CD4-positive, alpha-beta T cell (primary cell): ENCODE measurements around the gene SRSF11. TPM values are rescaled to one million over a fixed set of nuclear protein-coding genes. Genes with fewer than 3 reads are reported as not detected.
"Not testable (repeated sequence)": the region's sequence is repeated elsewhere in the genome, so short reads cannot be mapped to it uniquely, and the experiment has no call there.

ENCODE experiments used
- ATAC-seq: fragments of 200-7000 bp; cut with Tn5 transposase; one replicate; pipeline ENCODE4 v1.10.0; 2022; ENCODE audit warnings: mild to moderate bottlenecking; ENCODE audit not compliant: poor library complexity
- CTCF ChIA-PET: fragments of 350-600 bp; sonication (Branson Sonifier 250); formaldehyde crosslinking; loops from one replicate; lab custom pipeline; 2021; ENCODE audit warnings: antibody characterized with exemption, inconsistent platforms; lab: Charles Lee
- POLR2A ChIA-PET: fragments of 350-600 bp; sonication (Branson Sonifier 250); formaldehyde crosslinking; loops from one replicate; lab custom pipeline; 2021; ENCODE audit warnings: antibody characterized with exemption, inconsistent platforms; lab: Charles Lee
- DNase-seq, 14 experiments: peaks; one replicate each; pipeline ENCODE4 v3.0.0-alpha.2; 2013 to 2020; ENCODE audit warnings: mixed read lengths in 2 of 14
- H3K27ac ChIP-seq, 2 donors: one replicate each; pipeline versions ENCODE4 v1.5.1 to v1.7.0; 2013; ENCODE audit warnings: low read length in 2 of 2, low read depth in 1 of 2, mild to moderate bottlenecking in 1 of 2
- H3K27me3 ChIP-seq, 2 experiments: 1 replicate in 1 of 2; 2 replicates in 1 of 2; pipeline versions ENCODE4 v1.6.1 to v1.7.0; 2013; ENCODE audit warnings: low read length in 2 of 2, control low read depth in 1 of 2, mild to moderate bottlenecking in 1 of 2, moderate library complexity in 1 of 2; ENCODE audit not compliant: insufficient read depth in 2 of 2, control insufficient read depth in 1 of 2
- H3K36me3 ChIP-seq: one replicate; pipeline ENCODE4 v1.6.1; 2013; ENCODE audit warnings: low read length, control low read depth; ENCODE audit not compliant: insufficient read depth
- H3K4me1 ChIP-seq: one replicate; pipeline ENCODE4 v1.6.1; 2013; ENCODE audit warnings: low read length, control low read depth; ENCODE audit not compliant: insufficient read depth
- H3K4me3 ChIP-seq: one replicate; pipeline ENCODE4 v1.5.1; 2013; ENCODE audit warnings: mild to moderate bottlenecking, low read length, moderate library complexity
- H3K9me3 ChIP-seq, 2 experiments: 1 replicate in 1 of 2; 2 replicates in 1 of 2; pipeline versions ENCODE4 v1.6.1 to v1.7.0; 2013; ENCODE audit warnings: low read length in 2 of 2, mild to moderate bottlenecking in 2 of 2, control low read depth in 1 of 2, moderate library complexity in 1 of 2; ENCODE audit not compliant: control insufficient read depth in 1 of 2, insufficient read depth in 1 of 2
- H3K27ac Mint-ChIP-seq: one replicate; pipeline ENCODE4 v1.8.0; 2020; ENCODE audit warnings: mixed read lengths
- H3K27me3 Mint-ChIP-seq: one replicate; pipeline ENCODE4 v1.8.0; 2021; ENCODE audit warnings: mixed read lengths
- H3K36me3 Mint-ChIP-seq: one replicate; pipeline ENCODE4 v1.8.0; 2021; ENCODE audit warnings: low read depth, mixed read lengths
- H3K4me1 Mint-ChIP-seq: one replicate; pipeline ENCODE4 v1.8.0; 2021; ENCODE audit warnings: low read depth, mixed read lengths
- H3K4me3 Mint-ChIP-seq: one replicate; pipeline ENCODE4 v1.8.0; 2020; ENCODE audit warnings: mild to moderate bottlenecking, mixed read lengths
- H3K9me3 Mint-ChIP-seq: one replicate; pipeline ENCODE4 v1.8.0; 2020; ENCODE audit warnings: mixed read lengths
- intact Hi-C, 2 experiments: fragments of 100-400 bp; cut with DNase I in 1 of 2; cut with micrococcal nuclease in 1 of 2; formaldehyde crosslinking; loops; one replicate each; pipeline versions ENCODE4 v1.15.1 to v1.9.0; 2023 to 2025; cut with DNase I, micrococcal nuclease
- total RNA-seq, 174 experiments: library from RNA in 2 of 174; stranded (reverse) in 2 of 174; gene quantifications; one replicate each; pipeline ENCODE4 v1.2.3 and lab custom pipeline; 2021 to 2026
- TF ChIP-seq, protein P1 (sequence below): fragments of 200-600 bp; IDR thresholded peaks from one replicate; pipeline ENCODE4 v1.8.0; 2022; ENCODE audit warnings: antibody characterized with exemption, mild to moderate bottlenecking

SRSF11 gene
- total RNA-seq, 2 experiments from 2014 or later = 454 to 459 TPM

DNA sequence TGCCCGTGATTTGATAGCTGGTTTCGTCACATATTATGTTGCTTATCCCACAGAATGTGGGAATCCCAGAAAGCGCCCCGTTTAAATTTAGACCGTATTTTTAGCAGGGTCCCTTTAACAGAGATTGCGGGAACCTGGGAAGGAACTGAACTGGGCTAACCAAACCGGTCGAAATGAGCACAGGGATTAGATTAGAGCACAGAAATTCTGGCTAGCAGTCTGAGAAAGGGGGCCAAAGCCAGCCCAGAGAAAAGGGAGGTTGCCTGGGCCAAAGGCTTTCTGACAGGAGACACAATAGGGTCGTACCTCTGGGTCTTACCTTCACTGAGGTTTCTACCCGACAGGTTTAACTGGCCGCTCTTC, 16.1 kb upstream of the SRSF11 start:
- peaks cover 56% of the 10 kb centered on the region for H3K36me3 Mint-ChIP-seq
- H3K9me3 Mint-ChIP-seq = no peaks in the 10 kb centered on the region
- ChIA-PET POLR2A (interaction anchor here (1.8 to 8.4 kb wide), 5 partner anchors 10 to 876 kb away, joined by 8 to 128 read pairs (median 25); partner anchors contain the start of genes ANKRD13C, CTH, SRSF11 and ZRANB2), CTCF (interaction anchor here (2.9 kb wide), 1 partner anchor 16 kb away, joined by 15 read pairs; the partner anchor contains the start of gene SRSF11)
- TF ChIP-seq, protein P1, sequence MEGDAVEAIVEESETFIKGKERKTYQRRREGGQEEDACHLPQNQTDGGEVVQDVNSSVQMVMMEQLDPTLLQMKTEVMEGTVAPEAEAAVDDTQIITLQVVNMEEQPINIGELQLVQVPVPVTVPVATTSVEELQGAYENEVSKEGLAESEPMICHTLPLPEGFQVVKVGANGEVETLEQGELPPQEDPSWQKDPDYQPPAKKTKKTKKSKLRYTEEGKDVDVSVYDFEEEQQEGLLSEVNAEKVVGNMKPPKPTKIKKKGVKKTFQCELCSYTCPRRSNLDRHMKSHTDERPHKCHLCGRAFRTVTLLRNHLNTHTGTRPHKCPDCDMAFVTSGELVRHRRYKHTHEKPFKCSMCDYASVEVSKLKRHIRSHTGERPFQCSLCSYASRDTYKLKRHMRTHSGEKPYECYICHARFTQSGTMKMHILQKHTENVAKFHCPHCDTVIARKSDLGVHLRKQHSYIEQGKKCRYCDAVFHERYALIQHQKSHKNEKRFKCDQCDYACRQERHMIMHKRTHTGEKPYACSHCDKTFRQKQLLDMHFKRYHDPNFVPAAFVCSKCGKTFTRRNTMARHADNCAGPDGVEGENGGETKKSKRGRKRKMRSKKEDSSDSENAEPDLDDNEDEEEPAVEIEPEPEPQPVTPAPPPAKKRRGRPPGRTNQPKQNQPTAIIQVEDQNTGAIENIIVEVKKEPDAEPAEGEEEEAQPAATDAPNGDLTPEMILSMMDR = no peak
- peak overlapping the region; percentile 99 for H3K4me3 Mint-ChIP-seq
- ATAC-seq (no peak), DNase-seq (no peak)
- H3K27me3 Mint-ChIP-seq = no peaks in the 10 kb centered on the region
- Histone ChIP-seq H3K9me3 (no peaks in the 10 kb centered on the region), H3K4me3 (peak overlapping the region; percentile 81), H3K27ac (peak overlapping the region; percentile 85 to 97), H3K36me3 (peaks cover 7% of the 10 kb centered on the region), H3K27me3 (no peaks in the 10 kb centered on the region), H3K4me1 (peaks cover 33% of the 10 kb centered on the region)
- H3K4me1 Mint-ChIP-seq = peaks cover 81% of the 10 kb centered on the region
- peak overlapping the region; percentile 99 for H3K27ac Mint-ChIP-seq
- intact Hi-C loops = loop anchor here (1.0 to 5.0 kb wide), 3 partner anchors 16 to 876 kb away; partner anchors contain the start of genes SRSF11 (in 1 of the 2) and ZRANB2 (in 1 of the 2)

DNA sequence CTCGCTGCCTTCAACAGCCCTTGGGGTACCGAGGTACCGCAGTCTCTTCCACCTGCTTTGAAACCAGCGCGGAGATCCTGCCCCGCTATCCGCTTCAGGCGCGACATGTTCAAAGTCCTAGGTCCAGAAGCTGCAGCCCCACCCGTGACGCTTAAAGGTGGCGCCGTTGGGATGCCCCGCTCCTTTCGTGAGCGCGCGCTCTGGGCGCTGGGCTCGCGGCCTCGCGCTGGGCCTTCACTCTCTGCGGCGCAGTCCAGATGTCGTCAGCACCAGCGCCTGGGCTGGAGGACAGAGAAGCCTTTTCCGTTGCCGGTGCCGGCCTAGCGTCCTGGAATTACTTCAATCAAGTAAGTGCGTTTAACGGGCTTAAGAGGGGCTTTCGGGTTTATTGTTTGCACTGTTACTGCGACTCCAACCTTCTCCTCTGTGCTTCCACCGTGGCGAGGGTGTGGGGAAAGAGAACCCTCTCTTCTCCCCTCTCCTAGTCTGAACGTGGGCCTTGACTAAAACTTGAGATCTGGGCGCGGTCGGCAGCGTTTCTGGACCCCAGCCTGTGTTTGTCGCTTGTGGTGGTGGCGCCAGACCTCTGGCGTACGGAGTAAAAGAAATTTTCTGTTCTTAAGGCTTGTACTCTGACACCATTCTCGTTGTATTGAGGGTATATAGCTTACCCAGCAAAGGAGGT, 15.6 kb upstream of the SRSF11 start, which contains the start of gene LRRC40:
TSS of gene LRRC40 (minus strand) at position 146 of the 685 bp plus-strand sequence. CDS start at position 107, 39 bp downstream.
- peak within 1 kb of the TSS; percentile 99 for H3K27ac Mint-ChIP-seq
- Histone ChIP-seq H3K4me1 (peaks cover 38% of the 10 kb centered on the region), H3K36me3 (peaks cover 7% of the 10 kb centered on the region), H3K27me3 (no peaks in the 10 kb centered on the region), H3K9me3 (no peaks in the 10 kb centered on the region), H3K4me3 (peak within 1 kb of the TSS; percentile 81), H3K27ac (peak within 1 kb of the TSS; percentile 85 to 97)
- H3K4me1 Mint-ChIP-seq = peaks cover 84% of the 10 kb centered on the region
- TF ChIP-seq, protein P1 = no peak
- no peaks in the 10 kb centered on the region for H3K27me3 Mint-ChIP-seq
- ChIA-PET CTCF (interaction anchor here (1.4 to 2.9 kb wide), 2 partner anchors 15 to 876 kb away, joined by 4 to 15 read pairs; partner anchors contain the start of gene SRSF11), POLR2A (interaction anchor here (0.8 to 8.4 kb wide), 7 partner anchors 9 to 875 kb away, joined by 3 to 128 read pairs (median 17); partner anchors contain the start of genes ANKRD13C, CTH, SRSF11 and ZRANB2)
- H3K36me3 Mint-ChIP-seq = peaks cover 55% of the 10 kb centered on the region
- DNase-seq (peak; percentile 88 to 98 (median 95)), ATAC-seq (peak; percentile 90)
- no peaks in the 10 kb centered on the region for H3K9me3 Mint-ChIP-seq
- peak within 1 kb of the TSS; percentile 99 for H3K4me3 Mint-ChIP-seq
- intact Hi-C loops = loop anchor here (1.0 to 5.0 kb wide), 4 partner anchors 16 to 876 kb away; partner anchors contain the start of genes ZRANB2 (in 2 of the 2) and SRSF11 (in 1 of the 2)

DNA sequence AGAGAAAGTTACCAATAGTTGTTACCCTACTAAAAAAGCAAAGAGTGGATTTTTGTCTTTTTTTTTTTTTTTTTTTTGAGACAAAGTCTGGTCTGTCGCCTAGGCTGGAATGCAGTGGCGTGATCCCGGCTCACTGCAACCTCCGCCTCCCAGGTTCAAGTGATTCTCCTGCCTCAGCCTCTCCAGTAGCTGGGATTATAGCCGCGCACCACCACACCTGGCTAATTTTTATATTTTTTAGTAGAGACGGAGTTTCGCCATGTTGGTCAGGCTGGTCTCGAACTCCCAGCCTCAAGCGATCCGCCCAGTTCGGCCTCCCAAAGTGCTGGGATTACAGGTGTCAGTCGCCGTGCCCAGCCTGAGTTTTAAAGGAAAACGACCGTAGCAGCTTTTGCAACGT, 14.3 kb upstream of the SRSF11 start:
- not testable (repeated sequence) for H3K27me3 ChIP-seq, DNase-seq, H3K9me3 ChIP-seq, ATAC-seq, H3K27me3 Mint-ChIP-seq, H3K4me3 ChIP-seq, H3K9me3 Mint-ChIP-seq
- peaks cover 87% of the 10 kb centered on the region for H3K4me1 Mint-ChIP-seq
- H3K27ac ChIP-seq = peak overlapping the region in 1 of 2 donors; percentile 97
- peaks cover 15% of the 10 kb centered on the region for H3K36me3 ChIP-seq
- H3K4me1 ChIP-seq = peaks cover 38% of the 10 kb centered on the region
- intact Hi-C loops = loop anchor here in 1 of 2 experiments (1.0 to 5.0 kb wide), 3 partner anchors 13 to 874 kb away; partner anchors contain the start of gene ZRANB2
- H3K4me3 Mint-ChIP-seq = peak overlapping the region; percentile 99
- H3K36me3 Mint-ChIP-seq = peaks cover 56% of the 10 kb centered on the region
- ChIA-PET CTCF (interaction anchor here (1.4 to 2.9 kb wide), 2 partner anchors 14 to 874 kb away, joined by 4 to 15 read pairs; partner anchors contain the start of gene SRSF11), POLR2A (interaction anchor here (0.7 to 8.4 kb wide), 7 partner anchors 14 to 874 kb away, joined by 3 to 128 read pairs (median 17); partner anchors contain the start of genes ANKRD13C, CTH, SRSF11 and ZRANB2)
- peak overlapping the region; percentile 99 for H3K27ac Mint-ChIP-seq
